H1 (cell line): ENCODE results near the gene CLEC16A. TPM values are rescaled to one million over a fixed set of nuclear protein-coding genes. Genes with fewer than 3 reads are reported as not detected.

Source experiments
- CBX5 ChIP-seq: fragments of 300-800, 300-1000 bp; sonication (generic); IDR thresholded peaks from 2 replicates; pipeline ENCODE4 v1.7.1; 2016; ENCODE audit warnings: antibody characterized with exemption, low read length, low read depth
- KDM5A ChIP-seq: fragments of 200-600 bp; IDR thresholded peaks from 2 replicates; pipeline ENCODE4 v1.7.1; 2012; ENCODE audit warnings: mild to moderate bottlenecking, low read length, inconsistent platforms, mixed read lengths
- SAP30 ChIP-seq: fragments of 300-600 bp; sonication (generic); IDR thresholded peaks from 2 replicates; pipeline ENCODE4 v1.7.1; 2012; ENCODE audit warnings: low read length, moderate library complexity, mild to moderate bottlenecking, inconsistent platforms; ENCODE audit not compliant: insufficient read depth, insufficient replicate concordance
- SIRT6 ChIP-seq: IDR thresholded peaks from one replicate; pipeline ENCODE4 v1.7.1; 2012; ENCODE audit warnings: low read length, inconsistent platforms
- SP4 ChIP-seq: IDR thresholded peaks from 2 replicates; pipeline ENCODE4 v1.6.1; 2012; ENCODE audit warnings: low read length, inconsistent platforms
- USF2 ChIP-seq: IDR thresholded peaks from 2 replicates; pipeline ENCODE4 v1.6.1; 2011; ENCODE audit warnings: low read length, improper control_type of control experiment
- polyA plus RNA-seq, 7 experiments: library from polyadenylated mRNA; depleted of rRNA in 3 of 7; stranded (reverse) in 5 of 7; unstranded in 2 of 7; fragments of >200 nt in 5 of 7; fragments of 200-250 nt in 2 of 7; gene quantifications; 1 replicate in 5 of 7; 2 replicates in 1 of 7; 4 replicates in 1 of 7; pipeline versions ENCODE4 v1.2.1 to v1.2.3, GENCODE V29; 2011 to 2013; ENCODE audit warnings: missing spikeins in 2 of 7, mixed read lengths in 2 of 7
- total RNA-seq: library from RNA; stranded (reverse); fragmentation: NEBNext Ultra II Directional; extraction: Animal tissue kit (Norgen Biotek cat#: 25700); gene quantifications from 2 replicates; pipeline ENCODE4 v1.2.1, GENCODE V29; 2021

CLEC16A gene
- total and polyA plus RNA-seq, 2 of the 8 experiments (the other 6 are each of a cell fraction or from before 2014, with no cell fraction given): 7.6 to 19.3 TPM

GRCh38 chr16:11208916-11209665 is 264.7 kb downstream of the CLEC16A start (continued):
- TF ChIP-seq SAP30: no peak
- no peak for TF ChIP-seq SIRT6
- TF ChIP-seq SP4: no peak
- TF ChIP-seq KDM5A: no peak
- TF ChIP-seq USF2: no peak
- TF ChIP-seq CBX5: no peak
